GM18909 (cell line): ENCODE results near the gene APLN.
A peak's percentile ranks its signal among the peaks of the same experiment; 100 is the strongest.

Experiments used
- ATAC-seq: cut with Tn5 transposase; IDR thresholded peaks from one replicate; pipeline ENCODE4 v1.9.1; 2021; ENCODE audit warnings: mild to moderate bottlenecking; ENCODE audit not compliant: unreplicated experiment, poor library complexity

Gene APLN

GRCh38 chrX:129646566-129647417 is 8.0 kb downstream of the APLN start:
- ATAC-seq: no peak

DNA sequence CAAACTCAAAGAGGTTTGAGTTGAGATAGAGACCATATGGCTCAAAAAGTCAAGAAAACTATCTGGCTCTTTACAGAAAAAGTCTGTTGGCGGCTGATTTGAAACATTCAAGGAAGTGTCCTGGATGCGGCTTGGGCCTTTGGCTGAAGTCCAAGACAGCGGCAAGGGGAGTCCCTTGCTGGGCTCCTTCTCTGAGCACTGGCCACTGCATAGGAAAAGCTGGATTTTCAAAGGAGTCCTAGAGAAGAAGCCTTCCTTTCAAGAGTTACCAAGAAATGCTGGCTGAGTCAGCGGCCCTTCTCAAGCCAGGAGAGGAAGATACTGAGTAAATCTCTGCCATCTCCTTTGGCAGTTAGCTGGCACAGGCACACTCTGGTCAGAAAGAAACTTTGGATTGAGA is 12.1 kb downstream of the APLN start:
- ATAC-seq: no peak

DNA sequence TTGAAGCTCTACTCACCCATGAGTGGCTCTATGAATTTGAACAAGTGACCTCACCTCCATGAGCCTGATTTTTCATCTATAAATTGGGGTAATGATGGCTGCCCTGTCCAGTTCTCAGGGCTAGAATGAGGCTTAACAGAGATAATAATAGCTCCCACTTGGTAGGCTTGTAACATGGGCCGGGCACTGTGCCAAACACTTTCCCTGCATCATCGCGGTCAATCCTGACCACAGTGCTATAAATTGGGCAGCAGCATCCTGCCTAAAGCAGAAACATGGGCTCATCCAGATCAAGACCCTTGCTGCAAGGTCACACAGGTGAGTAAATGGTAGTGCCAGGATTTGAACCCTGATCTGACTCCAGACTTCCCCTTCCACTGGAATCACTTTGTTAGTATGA is 12.8 kb downstream of the APLN start:
- ATAC-seq: no peak

DNA sequence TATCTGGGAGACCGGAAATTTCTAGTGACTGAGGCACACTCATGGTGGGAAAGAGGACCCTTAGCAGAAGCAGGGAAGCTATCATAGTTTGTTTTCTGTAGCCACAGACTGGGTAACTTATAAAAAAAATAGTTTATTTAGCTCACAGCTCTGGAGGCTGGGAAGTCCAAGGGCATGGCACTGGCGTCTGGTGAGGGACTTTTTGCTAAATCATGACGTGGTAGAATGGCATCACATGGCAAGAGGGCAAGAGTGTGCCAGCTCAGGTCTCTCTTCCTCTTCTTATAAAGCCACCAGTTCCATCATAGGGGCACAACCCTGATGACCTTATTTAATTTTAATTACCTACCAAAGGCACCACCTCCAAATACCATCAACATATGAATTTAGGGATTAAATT is 13.3 kb downstream of the APLN start:
- no peak for ATAC-seq

- ATAC-seq: no peak
Measured at GRCh38 chrX:129640737-129641136, 14.0 kb downstream of the APLN start.

DNA sequence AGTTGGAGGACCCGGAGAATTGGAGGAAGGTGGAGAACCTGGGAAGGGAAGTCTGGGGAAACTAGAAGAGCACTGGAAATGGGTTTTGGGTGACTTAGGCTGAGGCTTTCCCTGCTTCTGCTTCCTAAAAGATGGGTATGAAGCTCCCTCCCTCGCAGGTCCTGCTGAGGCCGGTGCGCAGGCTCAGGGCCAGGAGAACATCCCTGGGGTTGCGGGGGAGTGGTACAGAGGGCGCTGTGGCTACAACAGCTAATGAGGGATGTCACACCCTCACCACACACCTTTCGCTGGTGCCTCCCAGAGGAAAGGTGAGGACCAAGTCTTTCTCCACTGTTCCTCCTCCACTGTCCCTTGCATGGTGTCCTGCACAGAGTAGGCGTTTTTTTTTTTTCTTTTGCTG is 15.8 kb downstream of the APLN start:
- ATAC-seq: no peak

DNA sequence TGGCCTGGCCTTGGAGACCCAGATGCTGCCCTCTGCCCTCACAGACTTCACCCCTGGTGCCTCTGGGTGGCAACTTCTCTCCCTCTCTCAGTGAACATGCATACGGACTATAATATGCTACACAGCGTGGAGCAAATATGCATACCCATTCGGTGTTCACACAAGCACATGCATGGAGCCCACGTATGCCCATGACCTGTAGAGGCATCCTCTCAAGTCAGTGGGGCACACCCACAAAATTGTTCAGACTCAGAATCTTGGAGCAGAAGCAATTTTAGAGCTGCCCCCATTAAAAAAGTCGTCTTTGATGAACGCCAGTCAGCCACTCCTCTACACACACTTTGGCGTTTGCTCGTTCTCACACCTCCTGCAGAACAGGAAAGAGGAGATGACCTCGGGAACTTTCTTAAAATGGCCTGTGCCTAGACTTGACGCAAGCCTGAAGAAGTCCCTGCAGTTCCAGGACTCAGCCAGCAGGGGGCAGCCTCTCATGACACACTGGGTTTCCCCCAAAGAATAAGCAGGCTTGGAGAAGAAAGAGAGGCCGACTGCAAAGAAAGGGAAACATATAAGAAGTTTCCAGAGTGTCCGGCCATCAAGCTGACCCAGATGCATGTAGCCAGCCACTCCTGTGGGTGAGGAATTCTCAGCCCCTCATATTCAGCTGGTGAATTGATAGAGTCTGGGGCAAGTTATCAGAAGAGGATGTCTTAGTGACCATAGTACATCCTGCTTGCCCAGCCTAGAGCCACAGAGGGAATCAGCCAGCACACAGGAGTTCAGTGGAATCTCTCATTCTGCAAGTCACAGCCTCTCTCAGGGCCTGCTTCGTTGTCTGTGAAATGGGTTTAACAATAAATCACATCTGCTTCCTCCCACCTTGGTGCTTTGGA is 17.3 kb downstream of the APLN start:
- ATAC-seq: peak; percentile 72

DNA sequence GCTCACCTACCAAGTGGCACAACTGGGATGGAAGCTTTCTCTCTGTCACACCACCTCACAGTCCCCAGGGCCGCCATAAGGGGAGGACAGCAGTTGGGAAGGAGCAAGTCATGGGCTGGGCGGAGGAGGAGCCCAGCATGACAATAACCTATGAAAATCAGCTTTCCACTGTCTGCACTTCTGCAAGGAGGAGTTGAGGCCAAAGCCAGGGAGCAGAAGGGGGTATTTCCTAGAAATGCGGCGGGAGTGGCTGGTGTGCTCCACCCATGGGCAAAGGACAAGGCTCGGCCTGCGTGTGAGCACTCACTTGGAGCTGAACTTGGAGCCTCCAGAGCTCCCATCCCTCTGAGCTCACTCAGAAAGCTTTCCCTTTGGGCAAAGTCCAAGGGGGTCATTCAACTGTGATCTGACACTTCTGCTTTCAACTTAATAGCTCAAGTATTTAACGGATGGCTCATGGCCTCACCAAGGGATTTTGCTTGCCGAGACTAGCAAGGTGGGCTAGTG is 18.5 kb downstream of the APLN start:
- no peak for ATAC-seq

- no peak for ATAC-seq
Measured at GRCh38 chrX:129634541-129634940, 20.2 kb downstream of the APLN start.

DNA sequence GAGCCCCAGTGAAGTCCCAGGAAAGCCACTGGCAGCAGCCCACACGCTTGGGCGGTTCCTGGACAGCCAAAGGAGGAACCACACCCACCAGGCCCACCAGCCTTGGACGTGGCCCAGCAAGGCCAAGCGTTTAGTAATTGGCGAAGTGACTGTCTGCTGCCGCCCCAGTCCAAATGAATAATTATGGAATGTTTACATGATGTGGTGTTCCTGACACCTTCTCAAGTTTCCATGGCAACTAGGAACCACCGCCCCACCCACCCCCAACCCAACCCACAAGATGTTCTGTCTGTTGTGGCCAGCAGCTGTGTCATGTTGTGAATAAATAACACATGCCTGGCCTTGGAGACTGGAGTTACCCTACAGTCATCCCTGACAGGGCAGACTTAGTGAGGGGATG is 22.3 kb downstream of the APLN start:
- ATAC-seq: no peak

DNA sequence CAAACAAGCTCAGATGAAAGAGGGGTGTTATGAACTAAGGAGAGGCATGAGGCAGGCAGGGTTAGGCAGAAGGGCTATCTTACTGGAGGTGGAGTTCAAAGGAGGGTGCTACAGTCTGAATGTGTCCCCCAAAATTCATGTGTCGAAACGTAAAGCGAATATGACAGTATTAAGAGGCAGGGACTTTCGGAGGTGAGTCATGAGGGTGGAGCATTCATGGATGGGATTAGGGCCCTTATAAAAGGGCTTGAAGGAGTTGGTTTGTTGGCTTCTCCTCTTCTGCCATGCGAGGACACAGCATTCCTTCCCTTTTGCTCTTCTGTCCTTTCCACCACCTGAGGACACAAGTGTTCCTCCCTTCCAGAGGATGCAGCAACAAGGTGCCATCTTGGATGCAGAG is 22.9 kb downstream of the APLN start:
- ATAC-seq: no peak

DNA sequence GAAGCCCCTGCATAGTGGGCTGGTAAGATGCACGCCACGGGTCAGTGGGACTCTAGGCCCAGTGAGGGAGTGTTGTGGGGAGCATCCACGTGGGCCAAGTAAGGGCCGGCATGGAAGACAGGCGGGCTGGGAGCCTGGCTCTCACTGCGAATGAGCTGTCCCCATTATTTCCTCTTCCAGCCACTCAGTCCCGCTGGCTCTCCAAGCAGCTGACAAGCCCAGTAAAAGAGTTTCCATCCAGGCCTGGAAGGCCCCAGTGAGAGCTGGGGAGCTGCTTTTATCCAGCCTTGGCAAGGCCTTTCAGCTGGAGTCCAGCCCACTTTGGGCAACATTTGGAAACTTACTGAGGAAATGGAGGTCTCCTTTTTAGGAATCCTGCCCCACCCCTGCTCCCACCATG is 24.9 kb downstream of the APLN start:
- ATAC-seq: no peak

GRCh38 chrX:129626026-129626425 is 28.7 kb downstream of the APLN start:
- no peak for ATAC-seq

- no peak for ATAC-seq
Measured at GRCh38 chrX:129622757-129623301, 31.9 kb downstream of the APLN start.

DNA sequence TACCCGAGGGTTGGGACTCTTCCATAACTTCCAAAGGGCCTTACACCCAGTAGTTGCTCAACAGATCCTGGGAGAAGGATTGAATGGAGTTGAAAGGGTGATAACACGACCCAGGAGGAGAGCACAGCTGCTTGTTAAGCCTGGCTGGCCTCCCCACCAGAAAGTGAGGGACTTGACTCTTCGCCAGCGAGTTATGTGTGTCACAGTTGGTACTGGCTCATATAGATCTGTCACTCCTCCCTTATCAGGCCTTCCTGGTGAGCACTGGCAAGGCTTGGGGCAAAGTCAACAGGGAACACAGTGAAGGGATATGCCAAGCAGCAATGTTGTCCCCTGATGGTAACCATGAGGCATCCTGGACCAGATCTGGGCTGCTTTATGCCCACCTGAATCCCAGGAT is 35.8 kb downstream of the APLN start:
- ATAC-seq: no peak

GRCh38 chrX:129617420-129617819 is 37.3 kb downstream of the APLN start:
- ATAC-seq: no peak

GRCh38 chrX:129614481-129615255 is 40.1 kb downstream of the APLN start:
- no peak for ATAC-seq

DNA sequence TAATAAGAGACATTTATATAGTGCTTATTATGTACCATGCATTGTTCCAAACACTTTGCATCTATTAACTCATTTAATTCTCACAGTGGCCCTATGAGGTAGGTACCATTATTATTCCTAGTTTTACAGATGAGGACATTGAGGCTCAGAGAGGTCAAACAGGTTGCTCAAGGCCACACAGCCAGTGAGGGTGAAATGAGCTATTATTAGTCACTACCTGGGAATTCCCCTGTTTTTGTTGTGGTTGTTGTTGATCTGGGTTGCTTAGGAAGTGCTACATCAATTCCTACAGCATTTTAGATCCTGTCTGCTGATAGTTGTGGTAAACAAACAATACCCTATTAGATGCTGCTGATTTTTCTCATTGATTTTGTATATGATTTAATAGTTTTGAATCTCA is 41.2 kb downstream of the APLN start:
- no peak for ATAC-seq

GRCh38 chrX:129612396-129612795 is 42.4 kb downstream of the APLN start:
- ATAC-seq: no peak

DNA sequence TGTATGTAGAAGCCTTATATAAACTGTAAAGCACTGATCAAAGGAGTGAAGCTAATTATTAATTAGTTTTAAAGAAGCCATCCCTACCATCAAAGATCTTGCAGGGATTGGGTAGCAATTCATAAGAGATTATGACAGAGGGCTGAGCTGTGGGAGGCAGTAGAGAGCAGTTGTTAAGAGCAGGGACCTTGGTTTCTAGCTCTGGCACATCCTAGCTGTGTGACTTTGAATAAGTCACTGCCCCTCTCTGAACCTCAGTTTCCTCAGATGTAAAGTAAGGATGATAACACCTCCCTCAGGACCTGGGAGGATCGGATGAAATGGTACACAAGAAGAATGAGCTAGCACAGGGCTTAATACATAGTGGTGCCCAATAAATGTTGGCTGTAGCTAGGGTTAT is 45.4 kb downstream of the APLN start:
- ATAC-seq: no peak
